Stimulated activated naive CD8-positive, alpha-beta T cell treated with anti-CD3 and anti-CD28 coated beads, Interleukin-15, amount 100 ng/mL, for 72 hours (primary cell): ENCODE results near the gene GNA14.
"Not testable (repeated sequence)": the region's sequence is repeated elsewhere in the genome, so short reads cannot be mapped to it uniquely, and the experiment has no call there.

Source experiments
- ATAC-seq: fragments of 150-1000 bp; cut with Tn5 transposase; 2 replicates; pipeline ENCODE4 v1.10.0; 2021; ENCODE audit warnings: mild to moderate bottlenecking, moderate library complexity
- DNase-seq, 2 donors: peaks; one replicate each; pipeline ENCODE4 v3.0.0; 2021 to 2022
- H3K27ac Mint-ChIP-seq, 2 donors: one replicate each; pipeline ENCODE4 v1.8.0; 2022; ENCODE audit warnings: mild to moderate bottlenecking in 2 of 2, mixed read lengths in 2 of 2, moderate library complexity in 2 of 2
- H3K27me3 Mint-ChIP-seq: one replicate; pipeline ENCODE4 v1.8.0; 2022; ENCODE audit warnings: mixed read lengths
- H3K4me1 Mint-ChIP-seq: one replicate; pipeline ENCODE4 v1.8.0; 2022; ENCODE audit warnings: mild to moderate bottlenecking, mixed read lengths
- H3K4me3 Mint-ChIP-seq, 2 donors: one replicate each; pipeline ENCODE4 v1.8.0; 2022; ENCODE audit warnings: mild to moderate bottlenecking in 2 of 2, mixed read lengths in 2 of 2, moderate library complexity in 1 of 2
- H3K9me3 Mint-ChIP-seq, 2 donors: one replicate each; pipeline ENCODE4 v1.8.0; 2022; ENCODE audit warnings: mixed read lengths in 2 of 2

Gene GNA14

GRCh38 chr9:77585335-77585786 is 62.8 kb downstream of the GNA14 start:
- no peaks in the 10 kb centered on the region for H3K4me1 Mint-ChIP-seq
- no peak overlapping the region for H3K27ac Mint-ChIP-seq
- DNase-seq (no peak), ATAC-seq (no peak)
- H3K27me3 Mint-ChIP-seq: peaks cover 24% of the 10 kb centered on the region
- no peaks in the 10 kb centered on the region for H3K9me3 Mint-ChIP-seq
- H3K4me3 Mint-ChIP-seq: no peak overlapping the region

GRCh38 chr9:77584927-77585326 is 63.2 kb downstream of the GNA14 start:
- H3K4me1 Mint-ChIP-seq: not testable (repeated sequence)
- peaks cover 24% of the 10 kb centered on the region for H3K27me3 Mint-ChIP-seq

GRCh38 chr9:77582961-77583576 is 65.1 kb downstream of the GNA14 start:
- H3K4me3 Mint-ChIP-seq: no peak overlapping the region
- no peak overlapping the region for H3K27ac Mint-ChIP-seq
- peaks cover 24% of the 10 kb centered on the region for H3K27me3 Mint-ChIP-seq
- H3K4me1 Mint-ChIP-seq: no peaks in the 10 kb centered on the region
- H3K9me3 Mint-ChIP-seq: peaks cover 0 to 3% of the 10 kb centered on the region in 2 donors
- no peak for DNase-seq
- no peak for ATAC-seq

More at GRCh38 chr9:77584927-77585326, 63.2 kb downstream of the GNA14 start:
- ATAC-seq, H3K27ac Mint-ChIP-seq, DNase-seq, H3K4me3 Mint-ChIP-seq, H3K9me3 Mint-ChIP-seq: not testable (repeated sequence)

- ATAC-seq: no peak
- H3K27ac Mint-ChIP-seq: no peak overlapping the region
- H3K4me1 Mint-ChIP-seq: no peaks in the 10 kb centered on the region
- peaks cover 0 to 3% of the 10 kb centered on the region in 2 donors for H3K9me3 Mint-ChIP-seq
- peaks cover 24% of the 10 kb centered on the region for H3K27me3 Mint-ChIP-seq
- H3K4me3 Mint-ChIP-seq: no peak overlapping the region
- DNase-seq: no peak
Measured at GRCh38 chr9:77582525-77582924, 65.6 kb downstream of the GNA14 start.

- H3K4me3 Mint-ChIP-seq: no peak overlapping the region
- H3K27me3 Mint-ChIP-seq: no peaks in the 10 kb centered on the region
- H3K4me1 Mint-ChIP-seq: no peaks in the 10 kb centered on the region
- ATAC-seq (no peak), DNase-seq (no peak)
- H3K27ac Mint-ChIP-seq: no peak overlapping the region
- peaks cover 0 to 3% of the 10 kb centered on the region in 2 donors for H3K9me3 Mint-ChIP-seq
Measured at GRCh38 chr9:77575785-77576184, 72.3 kb downstream of the GNA14 start.

- Mint-ChIP-seq H3K4me3 (no peak overlapping the region), H3K27ac (no peak overlapping the region), H3K4me1 (no peaks in the 10 kb centered on the region), H3K27me3 (peaks cover 13% of the 10 kb centered on the region), H3K9me3 (no peaks in the 10 kb centered on the region)
- ATAC-seq: no peak
- no peak for DNase-seq
Measured at GRCh38 chr9:77569335-77569734, 78.8 kb downstream of the GNA14 start.

- no peak overlapping the region for H3K27ac Mint-ChIP-seq
- H3K4me1 Mint-ChIP-seq: peaks cover 7% of the 10 kb centered on the region
- no peak for DNase-seq
- peaks cover 14% of the 10 kb centered on the region for H3K27me3 Mint-ChIP-seq
- H3K9me3 Mint-ChIP-seq: no peaks in the 10 kb centered on the region
- H3K4me3 Mint-ChIP-seq: no peak overlapping the region
- no peak for ATAC-seq
Measured at GRCh38 chr9:77563174-77563573, 84.9 kb downstream of the GNA14 start.

- Mint-ChIP-seq H3K4me3 (no peak overlapping the region), H3K4me1 (peaks cover 7% of the 10 kb centered on the region), H3K9me3 (no peaks in the 10 kb centered on the region), H3K27me3 (peaks cover 8% of the 10 kb centered on the region), H3K27ac (peak overlapping the region in 1 of 2 donors; percentile 20)
- no peak for DNase-seq
- ATAC-seq: no peak
Measured at GRCh38 chr9:77562019-77562748, 85.9 kb downstream of the GNA14 start.

- Mint-ChIP-seq H3K4me3 (no peak overlapping the region), H3K27me3 (peaks cover 8% of the 10 kb centered on the region), H3K4me1 (peaks cover 7% of the 10 kb centered on the region), H3K27ac (peak overlapping the region in 1 of 2 donors; percentile 20), H3K9me3 (no peaks in the 10 kb centered on the region)
- ATAC-seq (no peak), DNase-seq (no peak)
Measured at GRCh38 chr9:77561331-77562018, 86.6 kb downstream of the GNA14 start.

- H3K27me3 Mint-ChIP-seq: peaks cover 8% of the 10 kb centered on the region
- H3K4me3 Mint-ChIP-seq: no peak overlapping the region
- ATAC-seq (no peak), DNase-seq (no peak)
- no peaks in the 10 kb centered on the region for H3K9me3 Mint-ChIP-seq
- H3K4me1 Mint-ChIP-seq: no peaks in the 10 kb centered on the region
- no peak overlapping the region for H3K27ac Mint-ChIP-seq
Measured at GRCh38 chr9:77556396-77556795, 91.7 kb downstream of the GNA14 start.

GRCh38 chr9:77554586-77555105 is 93.5 kb downstream of the GNA14 start:
- Mint-ChIP-seq H3K4me1 (no peaks in the 10 kb centered on the region), H3K27me3 (peaks cover 8% of the 10 kb centered on the region), H3K27ac (no peak overlapping the region), H3K4me3 (no peak overlapping the region), H3K9me3 (no peaks in the 10 kb centered on the region)
- ATAC-seq (no peak), DNase-seq (no peak)

GRCh38 chr9:77547106-77547730 is 100.9 kb downstream of the GNA14 start:
- Mint-ChIP-seq H3K9me3 (peaks cover 8 to 9% of the 10 kb centered on the region in 2 donors), H3K27me3 (no peaks in the 10 kb centered on the region), H3K4me3 (no peak overlapping the region), H3K4me1 (no peaks in the 10 kb centered on the region), H3K27ac (no peak overlapping the region)
- DNase-seq: no peak
- ATAC-seq: no peak

- DNase-seq (no peak), ATAC-seq (no peak)
- H3K9me3 Mint-ChIP-seq: peaks cover 15 to 16% of the 10 kb centered on the region in 2 donors
- H3K27ac Mint-ChIP-seq: no peak overlapping the region
- H3K27me3 Mint-ChIP-seq: no peaks in the 10 kb centered on the region
- no peak overlapping the region for H3K4me3 Mint-ChIP-seq
- H3K4me1 Mint-ChIP-seq: no peaks in the 10 kb centered on the region
Measured at GRCh38 chr9:77546376-77546950, 101.7 kb downstream of the GNA14 start.

- no peak for DNase-seq
Measured at GRCh38 chr9:77544546-77544945, 103.6 kb downstream of the GNA14 start.

GRCh38 chr9:77543131-77543822 is 104.8 kb downstream of the GNA14 start:
- no peak overlapping the region for H3K27ac Mint-ChIP-seq
- peaks cover 32 to 33% of the 10 kb centered on the region in 2 donors for H3K9me3 Mint-ChIP-seq
- DNase-seq (no peak), ATAC-seq (no peak)
- H3K4me3 Mint-ChIP-seq: no peak overlapping the region
- H3K4me1 Mint-ChIP-seq: no peaks in the 10 kb centered on the region
- H3K27me3 Mint-ChIP-seq: no peaks in the 10 kb centered on the region

More at GRCh38 chr9:77544546-77544945, 103.6 kb downstream of the GNA14 start:
- Mint-ChIP-seq H3K4me3 (no peak overlapping the region), H3K4me1 (no peaks in the 10 kb centered on the region), H3K9me3 (peaks cover 31 to 32% of the 10 kb centered on the region in 2 donors), H3K27ac (no peak overlapping the region), H3K27me3 (no peaks in the 10 kb centered on the region)
- no peak for ATAC-seq
